SK-N-SH treated with all-trans-retinoic acid at 6 μM for 48 hours (cell line): ENCODE data around the gene FAM186B.
"Not testable (repeated sequence)": the region's sequence is repeated elsewhere in the genome, so short reads cannot be mapped to it uniquely, and the experiment has no call there.

Source experiments
- ATAC-seq: fragments of 200-7000 bp; cut with Tn5 transposase; 3 replicates; pipeline ENCODE4 v1.9.1; 2020; ENCODE audit warnings: mild to moderate bottlenecking, moderate library complexity
- ARNTL ChIP-seq: fragments of 450-650 bp; formaldehyde crosslinking; IDR thresholded peaks from 2 replicates; pipeline ENCODE4 v1.5.0; 2020; ENCODE audit warnings: low read depth, mild to moderate bottlenecking, moderate library complexity, borderline replicate concordance
- BACH2 ChIP-seq: fragments of 250-450 bp; sonication (Bioruptor Pico); IDR thresholded peaks from 2 replicates; pipeline ENCODE4 v1.9.0; 2021; ENCODE audit warnings: mild to moderate bottlenecking, borderline replicate concordance
- CREB5 ChIP-seq: fragments of 250-450 bp; sonication (Bioruptor Pico); IDR thresholded peaks from 2 replicates; pipeline ENCODE4 v1.5.1; 2020; ENCODE audit warnings: low read depth, mild to moderate bottlenecking, moderate library complexity
- CSDC2 ChIP-seq: fragments of 250-450 bp; sonication (Bioruptor Pico); IDR thresholded peaks from 2 replicates; pipeline ENCODE4 v1.5.0; 2020; ENCODE audit warnings: mild to moderate bottlenecking, moderate library complexity
- CSRNP3 ChIP-seq: fragments of 250-450 bp; sonication (Bioruptor Pico); IDR thresholded peaks from 2 replicates; pipeline ENCODE4 v1.5.1; 2021; ENCODE audit warnings: mild to moderate bottlenecking, moderate library complexity
- ESRRG ChIP-seq: fragments of 250-450 bp; sonication (Bioruptor Pico); IDR thresholded peaks from 2 replicates; pipeline ENCODE4 v1.6.1; 2021; ENCODE audit warnings: mild to moderate bottlenecking
- GLIS3 ChIP-seq: fragments of 250-450 bp; sonication (Bioruptor Pico); IDR thresholded peaks from 2 replicates; pipeline ENCODE4 v1.5.0; 2020; ENCODE audit warnings: mild to moderate bottlenecking, moderate library complexity
- ISL1 ChIP-seq: fragments of 250-450 bp; sonication (Bioruptor Pico); IDR thresholded peaks from 2 replicates; pipeline ENCODE4 v2.1.2; 2022; ENCODE audit warnings: mild to moderate bottlenecking, moderate library complexity
- OSR1 ChIP-seq: fragments of 250-450 bp; sonication (Bioruptor Pico); IDR thresholded peaks from 2 replicates; pipeline ENCODE4 v1.8.0; 2022; ENCODE audit warnings: moderate library complexity, mild to moderate bottlenecking, inconsistent platforms
- POU6F1 ChIP-seq: fragments of 250-450 bp; sonication (Bioruptor Pico); IDR thresholded peaks from 2 replicates; pipeline ENCODE4 v1.8.0; 2021; ENCODE audit warnings: low read depth, mild to moderate bottlenecking, moderate library complexity, borderline replicate concordance
- PPARA ChIP-seq: fragments of 250-450 bp; sonication (Bioruptor Pico); IDR thresholded peaks from 2 replicates; pipeline ENCODE4 v1.5.0; 2020; ENCODE audit warnings: mild to moderate bottlenecking, borderline replicate concordance
- SNAI2 ChIP-seq: fragments of 250-450 bp; sonication (Bioruptor Pico); IDR thresholded peaks from 2 replicates; pipeline ENCODE4 v1.5.0; 2020; ENCODE audit warnings: mild to moderate bottlenecking, moderate library complexity
- TCF4 ChIP-seq: fragments of 250-450 bp; sonication (Bioruptor Pico); IDR thresholded peaks from 2 replicates; pipeline ENCODE4 v1.8.0; 2021; ENCODE audit warnings: mild to moderate bottlenecking, moderate library complexity, borderline replicate concordance
- ZC3H10 ChIP-seq: fragments of 250-450 bp; sonication (Bioruptor Pico); IDR thresholded peaks from 2 replicates; pipeline ENCODE4 v1.5.1; 2021; ENCODE audit warnings: mild to moderate bottlenecking, moderate library complexity
- ZFP3 ChIP-seq: fragments of 250-450 bp; sonication (Bioruptor Pico); IDR thresholded peaks from 2 replicates; pipeline ENCODE4 v1.5.0; 2020; ENCODE audit warnings: mild to moderate bottlenecking, moderate library complexity
- ZFP30 ChIP-seq: fragments of 450-650 bp; formaldehyde crosslinking; IDR thresholded peaks from 2 replicates; pipeline ENCODE4 v1.5.0; 2022; ENCODE audit warnings: mild to moderate bottlenecking, moderate library complexity
- ZNF565 ChIP-seq: fragments of 450-650 bp; formaldehyde crosslinking; conservative IDR thresholded peaks from 2 replicates; pipeline ENCODE4 v1.5.0; 2020; ENCODE audit warnings: low read depth, mild to moderate bottlenecking, moderate library complexity
- ZNF70 ChIP-seq: fragments of 450-650 bp; formaldehyde crosslinking; IDR thresholded peaks from 2 replicates; pipeline ENCODE4 v1.5.0; 2020; ENCODE audit warnings: mild to moderate bottlenecking, moderate library complexity
- ZNF8 ChIP-seq: fragments of 450-650 bp; formaldehyde crosslinking; IDR thresholded peaks from 2 replicates; pipeline ENCODE4 v1.5.0; 2020; ENCODE audit warnings: mild to moderate bottlenecking, moderate library complexity
- TF ChIP-seq, protein P1 (sequence below): fragments of 250-450 bp; sonication (Bioruptor Pico); IDR thresholded peaks from 2 replicates; pipeline ENCODE4 v1.8.0; 2020; ENCODE audit warnings: mild to moderate bottlenecking, moderate library complexity, borderline replicate concordance
- TF ChIP-seq, protein P2 (sequence below): fragments of 250-450 bp; sonication (Bioruptor Pico); IDR thresholded peaks from 2 replicates; pipeline ENCODE4 v1.5.0; 2020; ENCODE audit warnings: mild to moderate bottlenecking, moderate library complexity

The FAM186B gene

DNA sequence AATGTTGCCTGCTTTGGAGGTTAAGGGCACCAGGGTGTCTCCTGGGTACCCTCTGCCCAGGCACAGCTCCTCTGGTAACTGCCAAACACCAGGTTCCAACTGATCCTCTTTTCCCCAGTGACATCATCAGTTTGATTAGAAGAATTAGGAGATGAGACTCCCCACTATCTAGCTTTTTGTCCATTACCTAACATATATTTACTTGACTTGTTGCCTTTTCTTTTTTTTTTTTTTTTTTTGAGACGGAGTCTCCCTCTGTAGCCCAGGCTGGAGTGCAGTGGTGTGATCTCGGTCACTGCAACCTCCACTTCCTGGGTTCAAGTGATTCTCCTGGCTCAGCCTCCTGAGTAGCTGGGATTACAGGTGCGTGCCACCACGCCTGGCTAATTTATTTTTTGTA lies at the start of gene FAM186B:
Gene FAM186B, minus strand, starts transcription at position 101 of the 400 bp plus-strand sequence. CDS start 162 bp downstream, outside the sequence.
- not testable (repeated sequence) for ATAC-seq

DNA sequence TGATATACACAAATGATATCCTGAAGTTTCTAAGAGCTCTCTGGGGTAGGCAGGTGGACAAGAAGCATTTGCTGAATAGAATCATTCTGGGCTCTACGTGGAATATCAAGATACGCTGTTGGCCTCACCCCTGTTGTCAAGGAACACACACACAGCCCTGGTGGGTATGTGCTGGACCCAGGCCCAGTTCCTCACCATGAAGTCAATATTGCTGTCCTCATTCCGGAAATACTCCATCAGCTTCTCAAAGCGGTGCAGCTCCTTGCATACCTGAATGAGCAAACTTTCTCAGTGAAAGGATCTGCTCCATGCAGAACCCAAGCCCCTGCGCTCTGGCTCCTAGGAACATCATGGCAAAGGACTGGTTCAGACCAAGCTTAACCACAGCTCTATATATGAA lies 49.3 kb upstream of the FAM186B start:
- TF ChIP-seq PPARA (CRISPR knock-in tag) (no peak), GLIS3 (CRISPR knock-in tag) (no peak), ISL1 (no peak), OSR1 (CRISPR knock-in tag) (no peak), TCF4 (CRISPR knock-in tag) (no peak), SNAI2 (CRISPR knock-in tag) (no peak), CSDC2 (CRISPR knock-in tag) (no peak), ZC3H10 (CRISPR knock-in tag) (no peak), ZFP3 (CRISPR knock-in tag) (no peak), CSRNP3 (CRISPR knock-in tag) (no peak), ZNF565 (CRISPR knock-in tag) (no peak), ZNF8 (CRISPR knock-in tag) (no peak), ZFP30 (CRISPR knock-in tag) (no peak), ARNTL (CRISPR knock-in tag) (no peak), ZNF70 (no peak), ESRRG (no peak), BACH2 (CRISPR knock-in tag) (no peak)
- TF ChIP-seq, protein P1, sequence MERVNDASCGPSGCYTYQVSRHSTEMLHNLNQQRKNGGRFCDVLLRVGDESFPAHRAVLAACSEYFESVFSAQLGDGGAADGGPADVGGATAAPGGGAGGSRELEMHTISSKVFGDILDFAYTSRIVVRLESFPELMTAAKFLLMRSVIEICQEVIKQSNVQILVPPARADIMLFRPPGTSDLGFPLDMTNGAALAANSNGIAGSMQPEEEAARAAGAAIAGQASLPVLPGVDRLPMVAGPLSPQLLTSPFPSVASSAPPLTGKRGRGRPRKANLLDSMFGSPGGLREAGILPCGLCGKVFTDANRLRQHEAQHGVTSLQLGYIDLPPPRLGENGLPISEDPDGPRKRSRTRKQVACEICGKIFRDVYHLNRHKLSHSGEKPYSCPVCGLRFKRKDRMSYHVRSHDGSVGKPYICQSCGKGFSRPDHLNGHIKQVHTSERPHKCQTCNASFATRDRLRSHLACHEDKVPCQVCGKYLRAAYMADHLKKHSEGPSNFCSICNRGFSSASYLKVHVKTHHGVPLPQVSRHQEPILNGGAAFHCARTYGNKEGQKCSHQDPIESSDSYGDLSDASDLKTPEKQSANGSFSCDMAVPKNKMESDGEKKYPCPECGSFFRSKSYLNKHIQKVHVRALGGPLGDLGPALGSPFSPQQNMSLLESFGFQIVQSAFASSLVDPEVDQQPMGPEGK (CRISPR knock-in tag): no peak
- TF ChIP-seq, protein P2, sequence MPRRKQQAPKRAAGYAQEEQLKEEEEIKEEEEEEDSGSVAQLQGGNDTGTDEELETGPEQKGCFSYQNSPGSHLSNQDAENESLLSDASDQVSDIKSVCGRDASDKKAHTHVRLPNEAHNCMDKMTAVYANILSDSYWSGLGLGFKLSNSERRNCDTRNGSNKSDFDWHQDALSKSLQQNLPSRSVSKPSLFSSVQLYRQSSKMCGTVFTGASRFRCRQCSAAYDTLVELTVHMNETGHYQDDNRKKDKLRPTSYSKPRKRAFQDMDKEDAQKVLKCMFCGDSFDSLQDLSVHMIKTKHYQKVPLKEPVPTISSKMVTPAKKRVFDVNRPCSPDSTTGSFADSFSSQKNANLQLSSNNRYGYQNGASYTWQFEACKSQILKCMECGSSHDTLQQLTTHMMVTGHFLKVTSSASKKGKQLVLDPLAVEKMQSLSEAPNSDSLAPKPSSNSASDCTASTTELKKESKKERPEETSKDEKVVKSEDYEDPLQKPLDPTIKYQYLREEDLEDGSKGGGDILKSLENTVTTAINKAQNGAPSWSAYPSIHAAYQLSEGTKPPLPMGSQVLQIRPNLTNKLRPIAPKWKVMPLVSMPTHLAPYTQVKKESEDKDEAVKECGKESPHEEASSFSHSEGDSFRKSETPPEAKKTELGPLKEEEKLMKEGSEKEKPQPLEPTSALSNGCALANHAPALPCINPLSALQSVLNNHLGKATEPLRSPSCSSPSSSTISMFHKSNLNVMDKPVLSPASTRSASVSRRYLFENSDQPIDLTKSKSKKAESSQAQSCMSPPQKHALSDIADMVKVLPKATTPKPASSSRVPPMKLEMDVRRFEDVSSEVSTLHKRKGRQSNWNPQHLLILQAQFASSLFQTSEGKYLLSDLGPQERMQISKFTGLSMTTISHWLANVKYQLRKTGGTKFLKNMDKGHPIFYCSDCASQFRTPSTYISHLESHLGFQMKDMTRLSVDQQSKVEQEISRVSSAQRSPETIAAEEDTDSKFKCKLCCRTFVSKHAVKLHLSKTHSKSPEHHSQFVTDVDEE (CRISPR knock-in tag): no peak
- ATAC-seq: no peak

GRCh38 chr12:49652921-49653520 lies 47.6 kb upstream of the FAM186B start:
- no peak for ATAC-seq
- TF ChIP-seq POU6F1: no peak
- TF ChIP-seq ZNF8 (CRISPR knock-in tag): no peak
- TF ChIP-seq OSR1 (CRISPR knock-in tag): no peak
- no peak for TF ChIP-seq ESRRG
- TF ChIP-seq PPARA (CRISPR knock-in tag): no peak
- TF ChIP-seq ISL1: no peak
- no peak for TF ChIP-seq ZC3H10 (CRISPR knock-in tag)
- no peak for TF ChIP-seq ARNTL (CRISPR knock-in tag)
- no peak for TF ChIP-seq CREB5 (CRISPR knock-in tag)
- TF ChIP-seq, all 23 proteins: peak for 0
